ENCODE measurements around the gene NMNAT3.

DNA sequence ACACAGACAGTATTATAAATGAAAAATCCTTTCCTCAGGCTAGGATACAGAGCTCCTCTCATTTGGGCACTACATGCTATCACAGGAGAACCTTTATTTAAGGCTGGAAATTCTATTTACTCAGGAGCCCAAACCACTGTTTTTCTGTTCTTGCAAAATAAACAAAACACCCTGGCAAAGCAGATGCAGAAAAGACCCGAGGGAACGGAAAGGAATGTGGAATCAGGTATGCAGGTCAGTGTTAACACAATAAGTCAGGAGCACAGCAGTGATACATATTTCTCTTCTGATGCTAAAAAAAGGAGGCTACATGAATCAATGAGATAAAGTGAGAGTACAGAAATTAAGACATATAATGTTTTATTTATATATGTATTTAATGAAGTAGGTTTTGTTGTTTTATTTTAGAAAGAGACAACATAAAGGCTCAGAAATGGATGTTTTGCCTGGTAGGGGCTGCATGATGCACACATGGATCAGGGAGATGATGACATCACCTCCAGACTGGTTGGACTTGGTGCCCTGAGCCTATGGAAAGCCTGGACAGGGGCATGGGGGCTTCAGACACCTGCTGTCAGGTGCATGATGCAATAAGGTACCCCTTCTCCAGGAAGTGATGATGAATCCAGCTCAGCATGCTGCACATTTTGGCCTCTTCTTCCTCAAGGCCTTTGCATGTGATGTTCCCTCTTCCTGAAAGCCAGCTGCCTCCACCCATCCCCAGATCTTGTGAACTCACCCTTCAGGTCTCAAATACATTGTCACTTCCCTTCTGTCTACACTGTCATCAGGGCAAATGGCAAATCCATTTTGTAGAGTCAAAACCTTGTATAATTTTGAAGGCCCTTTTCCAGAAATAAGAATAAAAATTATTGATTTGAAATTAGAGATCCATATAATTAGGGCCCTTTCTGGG is 119.2 kb downstream of the NMNAT3 start:
- TF ChIP-seq, protein P1, sequence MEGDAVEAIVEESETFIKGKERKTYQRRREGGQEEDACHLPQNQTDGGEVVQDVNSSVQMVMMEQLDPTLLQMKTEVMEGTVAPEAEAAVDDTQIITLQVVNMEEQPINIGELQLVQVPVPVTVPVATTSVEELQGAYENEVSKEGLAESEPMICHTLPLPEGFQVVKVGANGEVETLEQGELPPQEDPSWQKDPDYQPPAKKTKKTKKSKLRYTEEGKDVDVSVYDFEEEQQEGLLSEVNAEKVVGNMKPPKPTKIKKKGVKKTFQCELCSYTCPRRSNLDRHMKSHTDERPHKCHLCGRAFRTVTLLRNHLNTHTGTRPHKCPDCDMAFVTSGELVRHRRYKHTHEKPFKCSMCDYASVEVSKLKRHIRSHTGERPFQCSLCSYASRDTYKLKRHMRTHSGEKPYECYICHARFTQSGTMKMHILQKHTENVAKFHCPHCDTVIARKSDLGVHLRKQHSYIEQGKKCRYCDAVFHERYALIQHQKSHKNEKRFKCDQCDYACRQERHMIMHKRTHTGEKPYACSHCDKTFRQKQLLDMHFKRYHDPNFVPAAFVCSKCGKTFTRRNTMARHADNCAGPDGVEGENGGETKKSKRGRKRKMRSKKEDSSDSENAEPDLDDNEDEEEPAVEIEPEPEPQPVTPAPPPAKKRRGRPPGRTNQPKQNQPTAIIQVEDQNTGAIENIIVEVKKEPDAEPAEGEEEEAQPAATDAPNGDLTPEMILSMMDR (IDR thresholded peaks at IDR 0.05; ENCODE audit: insufficient read depth, low read length, poor library complexity, severe bottlenecking), result no peak
- no peak for TF ChIP-seq EZH2phosphoT487 (conservative IDR thresholded peaks at IDR 0.05; ENCODE audit: low read length)

Measured in SU-DHL-6 (cell line).